Keratinocyte (primary cell): ENCODE results near the gene DNAAF2. TPM values are rescaled to one million over a fixed set of nuclear protein-coding genes. Genes with fewer than 3 reads are reported as not detected.

Experiments
- DNase-seq: peaks from one replicate; pipeline ENCODE4 v3.0.0-alpha.2; 2011; ENCODE audit warnings: low read depth, missing footprints, low spot score
- FAIRE-seq: peaks from 2 replicates; lab custom pipeline; 2011; peaks lifted over from hg19 to GRCh38; lab: Jason Lieb, UNC
- H2AFZ ChIP-seq: 2 replicates; pipeline ENCODE4 v1.6.0; 2012; ENCODE audit warnings: low read length, control low read depth, inconsistent platforms; ENCODE audit not compliant: control insufficient read depth
- H3K27ac ChIP-seq: 2 replicates; pipeline ENCODE4 v1.5.1; 2011; ENCODE audit warnings: low read length; ENCODE audit not compliant: control insufficient read depth, insufficient read depth
- H3K27me3 ChIP-seq: 3 replicates; pipeline ENCODE4 v1.6.0; 2011; ENCODE audit warnings: low read length; ENCODE audit not compliant: control insufficient read depth, insufficient read depth; ENCODE audit errors: extremely low read depth
- H3K36me3 ChIP-seq, 2 experiments: 2 replicates in 1 of 2; 3 replicates in 1 of 2; pipeline ENCODE4 v1.5.1; 2011; ENCODE audit warnings: low read length in 2 of 2, mild to moderate bottlenecking in 1 of 2; ENCODE audit not compliant: control insufficient read depth in 2 of 2, insufficient read depth in 2 of 2; ENCODE audit errors: extremely low read depth in 1 of 2
- H3K4me1 ChIP-seq: 3 replicates; pipeline ENCODE4 v1.5.1; 2011; ENCODE audit warnings: low read length; ENCODE audit not compliant: control insufficient read depth, insufficient read depth; ENCODE audit errors: extremely low read depth
- H3K4me2 ChIP-seq: 3 replicates; pipeline ENCODE4 v1.6.0; 2011; ENCODE audit warnings: low read depth, low read length; ENCODE audit not compliant: control insufficient read depth, insufficient read depth; ENCODE audit errors: extremely low read depth
- H3K4me3 ChIP-seq, 3 experiments: fragments of 200-600 bp in 1 of 3; sonication (generic) in 1 of 3; 2 replicates in 2 of 3; 3 replicates in 1 of 3; pipeline ENCODE4 v1.5.1; 2011 to 2016; ENCODE audit warnings: low read length in 3 of 3, mild to moderate bottlenecking in 3 of 3, control low read depth in 2 of 3, inconsistent platforms in 1 of 3, low read depth in 1 of 3, mixed read lengths in 1 of 3, mixed run types in 1 of 3, moderate library complexity in 1 of 3; ENCODE audit not compliant: control insufficient read depth in 2 of 3, insufficient read depth in 2 of 3; ENCODE audit errors: extremely low read depth in 1 of 3
- H3K79me2 ChIP-seq: 2 replicates; pipeline ENCODE4 v1.6.0; 2012; ENCODE audit warnings: low read length; ENCODE audit not compliant: control insufficient read depth, insufficient read depth
- H3K9ac ChIP-seq: 3 replicates; pipeline ENCODE4 v1.6.0; 2011; ENCODE audit warnings: low read length; ENCODE audit not compliant: control insufficient read depth, insufficient read depth; ENCODE audit errors: extremely low read depth
- H3K9me1 ChIP-seq: 3 replicates; pipeline ENCODE4 v1.6.0; 2011; ENCODE audit warnings: low read length; ENCODE audit not compliant: control insufficient read depth, insufficient read depth; ENCODE audit errors: extremely low read depth
- H3K9me3 ChIP-seq: 2 replicates; pipeline ENCODE4 v1.5.1; 2012; ENCODE audit warnings: low read depth, low read length; ENCODE audit not compliant: control insufficient read depth
- H4K20me1 ChIP-seq: 3 replicates; pipeline ENCODE4 v1.6.0; 2011; ENCODE audit warnings: low read length; ENCODE audit not compliant: control insufficient read depth, insufficient read depth; ENCODE audit errors: extremely low read depth
- CTCF ChIP-seq, 3 experiments: IDR thresholded peaks in 1 of 3; conservative IDR thresholded peaks in 1 of 3; optimal IDR thresholded peaks in 1 of 3; 2 replicates in 2 of 3; 3 replicates in 1 of 3; pipeline versions ENCODE3 to v1.5.1; 2011; ENCODE audit warnings: low read length in 3 of 3, mild to moderate bottlenecking in 3 of 3, moderate library complexity in 2 of 3, control low read depth in 1 of 3, inconsistent platforms in 1 of 3; ENCODE audit not compliant: insufficient read depth in 2 of 3; ENCODE audit errors: extremely low read depth in 1 of 3
- EZH2 ChIP-seq: IDR thresholded peaks from one replicate; pipeline ENCODE4 v1.6.1; 2012; ENCODE audit warnings: inconsistent platforms, mild to moderate bottlenecking, low read length, moderate library complexity
- dilution Hi-C: fragments of 300-500 bp; cut with MboI; formaldehyde crosslinking; loops from one replicate; pipeline ENCODE4 v1.7.0; 2020; ENCODE audit warnings: low sequenced_read_pairs; ENCODE audit not compliant: extremely low pct_ligation_motif_present
- polyA plus RNA-seq, 5 experiments: library from polyadenylated mRNA; depleted of rRNA in 3 of 5; stranded (reverse) in 3 of 5; stranded (forward) in 1 of 5; unstranded in 1 of 5; fragments of >200 nt; gene quantifications; 1 replicate in 1 of 5; 2 replicates in 3 of 5; 3 replicates in 1 of 5; pipeline versions ENCODE4 v1.2.1 to v1.2.3, GENCODE V29; 2011 to 2012; ENCODE audit warnings: missing spikeins in 2 of 5, low read depth in 1 of 5, low replicate concordance in 1 of 5

DNAAF2 gene
- polyA plus RNA-seq, 1 donor (not counting 4 experiments of a cell fraction or from before 2014, with no cell fraction given): 9.5 TPM

DNA sequence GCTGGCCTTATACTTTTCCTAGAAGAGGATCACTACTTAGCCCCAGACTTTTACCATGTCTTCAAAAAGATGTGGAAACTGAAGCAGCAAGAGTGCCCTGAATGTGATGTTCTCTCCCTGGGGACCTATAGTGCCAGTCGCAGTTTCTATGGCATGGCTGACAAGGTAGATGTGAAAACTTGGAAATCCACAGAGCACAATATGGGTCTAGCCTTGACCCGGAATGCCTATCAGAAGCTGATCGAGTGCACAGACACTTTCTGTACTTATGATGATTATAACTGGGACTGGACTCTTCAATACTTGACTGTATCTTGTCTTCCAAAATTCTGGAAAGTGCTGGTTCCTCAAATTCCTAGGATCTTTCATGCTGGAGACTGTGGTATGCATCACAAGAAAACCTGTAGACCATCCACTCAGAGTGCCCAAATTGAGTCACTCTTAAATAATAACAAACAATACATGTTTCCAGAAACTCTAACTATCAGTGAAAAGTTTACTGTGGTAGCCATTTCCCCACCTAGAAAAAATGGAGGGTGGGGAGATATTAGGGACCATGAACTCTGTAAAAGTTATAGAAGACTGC, 12.9 kb downstream of the DNAAF2 start:
- Histone ChIP-seq H3K9me1 (no peaks in the 10 kb centered on the region), H3K4me1 (peaks cover 46% of the 10 kb centered on the region), H3K9me3 (no peaks in the 10 kb centered on the region), H3K9ac (peak overlapping the region; percentile 100), H3K27ac (peak overlapping the region; percentile 99), H3K79me2 (peaks cover 68% of the 10 kb centered on the region), H3K27me3 (no peaks in the 10 kb centered on the region), H3K4me2 (peak overlapping the region; percentile 100), H3K4me3 (peak overlapping the region; percentile 77 to 100 (median 100)), H3K36me3 (peaks cover 2 to 14% of the 10 kb centered on the region in 2 experiments), H4K20me1 (peaks cover 7% of the 10 kb centered on the region), H2AFZ (no peak overlapping the region)
- FAIRE-seq (no peak), DNase-seq (no peak)
- dilution Hi-C loops: no loop called here
- TF ChIP-seq CTCF (optimal IDR thresholded peaks at IDR 0.05 in 1 of 3, IDR thresholded peaks at IDR 0.05 in 1 of 3, conservative IDR thresholded peaks at IDR 0.05 in 1 of 3; ENCODE audit: extremely low read depth in 1 of 3, insufficient read depth in 2 of 3, low read length in 3 of 3): no peak
- no peak for TF ChIP-seq EZH2

GRCh38 chr14:49621114-49621881, 13.7 kb downstream of the DNAAF2 start:
- no peaks in the 10 kb centered on the region for H3K27me3 ChIP-seq
- peak overlapping the region; percentile 79 for H2AFZ ChIP-seq
- no peak for FAIRE-seq
- H3K27ac ChIP-seq: peak overlapping the region; percentile 99
- H3K4me3 ChIP-seq: peak overlapping the region; percentile 77 to 100 (median 100)
- H3K9me1 ChIP-seq: no peaks in the 10 kb centered on the region
- dilution Hi-C loops: no loop called here
- no peaks in the 10 kb centered on the region for H3K9me3 ChIP-seq
- peaks cover 2 to 12% of the 10 kb centered on the region in 2 experiments for H3K36me3 ChIP-seq
- peaks cover 63% of the 10 kb centered on the region for H3K79me2 ChIP-seq
- peaks cover 7% of the 10 kb centered on the region for H4K20me1 ChIP-seq
- H3K4me1 ChIP-seq: peaks cover 46% of the 10 kb centered on the region
- TF ChIP-seq CTCF (optimal IDR thresholded peaks at IDR 0.05 in 1 of 3, IDR thresholded peaks at IDR 0.05 in 1 of 3, conservative IDR thresholded peaks at IDR 0.05 in 1 of 3; ENCODE audit: extremely low read depth in 1 of 3, insufficient read depth in 2 of 3, low read length in 3 of 3) (no peak), EZH2 (no peak)
- no peak for DNase-seq
- peak overlapping the region; percentile 100 for H3K4me2 ChIP-seq
- peak overlapping the region; percentile 100 for H3K9ac ChIP-seq
